HG03521 (cell line): ENCODE data around the gene EEF2.

Experiments used
- ATAC-seq: cut with Tn5 transposase; IDR thresholded peaks from one replicate; pipeline ENCODE4 v1.9.1; 2021; ENCODE audit warnings: mild to moderate bottlenecking, moderate library complexity; ENCODE audit not compliant: unreplicated experiment

The EEF2 gene

GRCh38 chr19:3986260-3987041 is 1.2 kb upstream of the EEF2 start:
- ATAC-seq = no peak

GRCh38 chr19:3985643-3986259 is 488 bp upstream of the EEF2 start:
- ATAC-seq = no peak

GRCh38 chr19:3984584-3984907 is 717 bp downstream of the EEF2 start:
- no peak for ATAC-seq

GRCh38 chr19:3983936-3984583 is 1.2 kb downstream of the EEF2 start:
- no peak for ATAC-seq

GRCh38 chr19:3983542-3983914 is 1.7 kb downstream of the EEF2 start:
- no peak for ATAC-seq

- no peak for ATAC-seq
These were observed 2.3 kb downstream of the EEF2 start for GRCh38 chr19:3982701-3983541.

GRCh38 chr19:3981736-3982681 is 3.3 kb downstream of the EEF2 start:
- no peak for ATAC-seq

- no peak for ATAC-seq
These were observed 3.9 kb downstream of the EEF2 start for GRCh38 chr19:3981373-3981735.

- ATAC-seq = no peak
These were observed 4.7 kb downstream of the EEF2 start for GRCh38 chr19:3980353-3981251.

GRCh38 chr19:3979674-3980352 is 5.5 kb downstream of the EEF2 start:
- ATAC-seq = no peak

- no peak for ATAC-seq
These were observed 6.0 kb downstream of the EEF2 start for GRCh38 chr19:3979289-3979673.

- ATAC-seq = no peak
These were observed 7.1 kb downstream of the EEF2 start for GRCh38 chr19:3978145-3978544.

GRCh38 chr19:3977242-3978143 is 7.8 kb downstream of the EEF2 start:
- ATAC-seq = no peak

- ATAC-seq = no peak
These were observed 8.6 kb downstream of the EEF2 start for GRCh38 chr19:3976495-3977241.

GRCh38 chr19:3975637-3976087 is 9.6 kb downstream of the EEF2 start:
- no peak for ATAC-seq

- ATAC-seq = no peak
These were observed 10.1 kb downstream of the EEF2 start for GRCh38 chr19:3975144-3975543.
